Prostate gland (tissue), 2 donors: ENCODE data around the gene AFMID. TPM values are rescaled to one million over a fixed set of nuclear protein-coding genes. Genes with fewer than 3 reads are reported as not detected.
"Not testable (repeated sequence)": the region's sequence is repeated elsewhere in the genome, so short reads cannot be mapped to it uniquely, and the experiment has no call there.

Source experiments
- DNase-seq: peaks from one replicate; pipeline ENCODE4 v3.0.0-alpha.2; 2019; ENCODE audit warnings: low spot score
- H3K27ac ChIP-seq, 2 donors: fragments of 200-600 bp; sonication (generic); 2 replicates each; pipeline ENCODE4 v1.5.1; 2017 to 2019
- H3K27me3 ChIP-seq: fragments of 200-600 bp; sonication (generic); replicated peaks from 2 replicates; pipeline ENCODE4 v1.5.1; 2019; ENCODE audit not compliant: insufficient read depth
- H3K36me3 ChIP-seq, 2 donors: fragments of 200-600 bp; sonication (generic); 1 replicate in 1 of 2; 2 replicates in 1 of 2; pipeline versions ENCODE4 v1.5.1 to v1.8.1; 2017 to 2019
- H3K4me1 ChIP-seq: fragments of 200-600 bp; sonication (generic); replicated peaks from 2 replicates; pipeline ENCODE4 v1.5.1; 2019
- H3K4me3 ChIP-seq, 2 donors: fragments of 200-600 bp; sonication (generic); 2 replicates each; pipeline ENCODE4 v1.5.1; 2017 to 2019
- H3K9me3 ChIP-seq: fragments of 200-600 bp; sonication (generic); 2 replicates; pipeline ENCODE4 v1.5.1; 2017
- CTCF ChIP-seq, 4 experiments: fragments of 200-600 bp in 2 of 4; fragments of 450-650 bp in 2 of 4; sonication (generic) in 2 of 4; IDR thresholded peaks; 1 replicate in 3 of 4; 2 replicates in 1 of 4; pipeline ENCODE4 v1.5.1; 2016 to 2019; ENCODE audit warnings: antibody characterized with exemption in 4 of 4, mild to moderate bottlenecking in 2 of 4, moderate library complexity in 2 of 4
- POLR2A ChIP-seq: fragments of 450-650 bp; IDR thresholded peaks from one replicate; pipeline ENCODE4 v1.6.1; 2016; ENCODE audit warnings: antibody characterized with exemption, mild to moderate bottlenecking
- POLR2AphosphoS5 ChIP-seq: sonication (generic); formaldehyde crosslinking; IDR thresholded peaks from one replicate; pipeline ENCODE4 v1.6.1; 2017; ENCODE audit warnings: antibody characterized with exemption
- WGBS: methylation state at CpG from one replicate; pipeline ENCODE4 v1.1.5; 2018; 5-methylcytosine and 5-hydroxymethylcytosine counted together
- intact Hi-C: fragments of 100-400 bp; cut with DNase I; formaldehyde crosslinking; loops from one replicate; pipeline ENCODE4 v1.14.2; 2022
- total RNA-seq, 2 donors: library from RNA; depleted of rRNA; stranded (reverse); fragments of >200 nt; gene quantifications; one replicate each; pipeline ENCODE4 v1.1.0, GENCODE V29; 2016

Gene AFMID
- total RNA-seq, 2 donors from 2014 or later, result 116 to 122 TPM

- no peaks in the 10 kb centered on the region for H3K4me1 ChIP-seq
- no peak for DNase-seq
- H3K4me3 ChIP-seq, result no peak overlapping the region
- intact Hi-C loops, result no loop called here
- no peaks in the 10 kb centered on the region for H3K27me3 ChIP-seq
- 92% methylated on average over 17 of the region's 17 CpGs for WGBS
- TF ChIP-seq CTCF (IDR thresholded peaks at IDR 0.05) (no peak), POLR2A (no peak), POLR2AphosphoS5 (no peak)
- H3K9me3 ChIP-seq, result no peaks in the 10 kb centered on the region
- H3K27ac ChIP-seq, result no peak overlapping the region
- no peaks in the 10 kb centered on the region for H3K36me3 ChIP-seq
Measured at GRCh38 chr17:78234261-78234865, 47.2 kb downstream of the AFMID start.

- H3K36me3 ChIP-seq, H3K4me1 ChIP-seq, DNase-seq, H3K27ac ChIP-seq, H3K9me3 ChIP-seq, H3K27me3 ChIP-seq, intact Hi-C loops, H3K4me3 ChIP-seq: not testable (repeated sequence)
- WGBS, result 68% methylated on average over 6 of the region's 6 CpGs
Measured at GRCh38 chr17:78235022-78235421, 47.9 kb downstream of the AFMID start.

- Histone ChIP-seq H3K36me3 (no peaks in the 10 kb centered on the region), H3K9me3 (no peaks in the 10 kb centered on the region), H3K27me3 (no peaks in the 10 kb centered on the region), H3K4me3 (no peak overlapping the region), H3K27ac (no peak overlapping the region), H3K4me1 (no peaks in the 10 kb centered on the region)
- WGBS, result 90% methylated on average over 8 of the region's 8 CpGs
- no peak for TF ChIP-seq POLR2AphosphoS5
- TF ChIP-seq CTCF (IDR thresholded peaks at IDR 0.05), result no peak
- TF ChIP-seq POLR2A, result no peak
- intact Hi-C loops, result no loop called here
- no peak for DNase-seq
Measured at GRCh38 chr17:78235885-78236284, 48.7 kb downstream of the AFMID start.

GRCh38 chr17:78236362-78237127, 49.4 kb downstream of the AFMID start:
- TF ChIP-seq POLR2AphosphoS5, result no peak
- TF ChIP-seq POLR2A, result no peak
- no peak for TF ChIP-seq CTCF (IDR thresholded peaks at IDR 0.05)
- no peaks in the 10 kb centered on the region for H3K9me3 ChIP-seq
- no peaks in the 10 kb centered on the region for H3K27me3 ChIP-seq
- DNase-seq, result no peak
- WGBS, result 97% methylated on average over 20 of the region's 20 CpGs
- H3K27ac ChIP-seq, result no peak overlapping the region
- intact Hi-C loops, result no loop called here
- H3K4me1 ChIP-seq, result no peaks in the 10 kb centered on the region
- H3K4me3 ChIP-seq, result no peak overlapping the region
- H3K36me3 ChIP-seq, result no peaks in the 10 kb centered on the region

DNA sequence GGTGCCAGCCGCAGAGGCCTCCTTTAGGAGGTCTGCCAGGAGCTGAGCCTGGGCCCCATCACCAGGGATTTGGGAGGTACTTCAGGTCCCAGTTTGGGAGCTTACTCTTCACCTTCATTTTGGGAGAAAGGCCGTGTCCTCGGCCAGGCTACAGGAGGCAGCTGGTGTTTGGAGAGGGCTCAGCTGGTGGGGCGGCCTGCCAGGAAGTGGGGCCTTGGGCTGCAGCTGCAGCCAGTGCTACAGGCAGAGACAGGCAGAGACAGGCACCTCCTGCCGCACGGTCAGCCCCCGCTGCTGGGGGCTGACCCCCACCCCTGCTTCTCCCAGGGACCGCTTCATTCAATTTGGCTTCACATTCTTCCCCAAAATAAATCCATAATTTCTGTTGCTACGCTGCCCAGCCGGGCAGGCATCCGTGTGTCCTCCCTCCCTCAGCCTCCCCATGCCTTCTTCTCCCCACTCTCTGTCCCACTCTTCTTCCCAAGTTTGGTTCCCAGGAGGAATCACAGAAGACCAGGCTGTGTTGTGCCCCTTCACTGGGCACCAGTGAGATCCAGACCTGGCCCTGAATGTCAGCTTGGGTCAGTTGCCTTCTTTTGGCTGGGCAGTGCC, 50.3 kb downstream of the AFMID start:
- no peak overlapping the region for H3K27ac ChIP-seq
- TF ChIP-seq POLR2AphosphoS5, result no peak
- no peak for TF ChIP-seq POLR2A
- TF ChIP-seq CTCF (IDR thresholded peaks at IDR 0.05), result no peak
- H3K36me3 ChIP-seq, result no peaks in the 10 kb centered on the region
- no peaks in the 10 kb centered on the region for H3K27me3 ChIP-seq
- H3K4me3 ChIP-seq, result no peak overlapping the region
- H3K9me3 ChIP-seq, result no peaks in the 10 kb centered on the region
- DNase-seq, result peak; percentile 53
- 30% methylated on average over 11 of the region's 11 CpGs for WGBS
- H3K4me1 ChIP-seq, result no peaks in the 10 kb centered on the region
- intact Hi-C loops, result no loop called here
